Ishikawa (cell line): ENCODE measurements around the gene MDN1.

Source experiments
- CREB1 ChIP-seq: IDR thresholded peaks from 2 replicates; pipeline ENCODE4 v1.6.1; 2012; ENCODE audit warnings: low read depth
- EGR1 ChIP-seq: IDR thresholded peaks from 2 replicates; pipeline ENCODE4 v1.6.1; 2012
- EP300 ChIP-seq: IDR thresholded peaks from 2 replicates; pipeline ENCODE4 v1.6.1; 2012; ENCODE audit warnings: borderline replicate concordance
- FOXM1 ChIP-seq: IDR thresholded peaks from 2 replicates; pipeline ENCODE4 v1.6.1; 2012; ENCODE audit warnings: low read depth, borderline replicate concordance
- MAX ChIP-seq: IDR thresholded peaks from 2 replicates; pipeline ENCODE4 v1.6.1; 2012
- NFIC ChIP-seq: IDR thresholded peaks from 2 replicates; pipeline ENCODE4 v1.6.1; 2012
- RAD21 ChIP-seq: IDR thresholded peaks from 2 replicates; pipeline ENCODE4 v1.6.1; 2012; ENCODE audit warnings: low read depth
- REST ChIP-seq: IDR thresholded peaks from 2 replicates; pipeline ENCODE4 v1.6.1; 2012; ENCODE audit warnings: low read depth, mild to moderate bottlenecking
- TAF1 ChIP-seq: IDR thresholded peaks from 2 replicates; pipeline ENCODE4 v1.6.1; 2012; ENCODE audit warnings: low read depth, mild to moderate bottlenecking
- YY1 ChIP-seq: IDR thresholded peaks from 2 replicates; pipeline ENCODE4 v1.6.1; 2012; ENCODE audit warnings: low read depth
- ZBTB7A ChIP-seq: IDR thresholded peaks from 2 replicates; pipeline ENCODE4 v1.6.1; 2012; ENCODE audit warnings: low read depth

- TF ChIP-seq EP300 (no peak), REST (no peak), CREB1 (no peak), ZBTB7A (no peak), YY1 (no peak), EGR1 (no peak), MAX (no peak), RAD21 (no peak), FOXM1 (no peak), NFIC (no peak), TAF1 (no peak)
Observed at GRCh38 chr6:89597372-89597771, 222.2 kb downstream of the MDN1 start.
